ENCODE results near the gene DDR1.
A peak's percentile ranks its signal among the peaks of the same experiment; 100 is the strongest.
"Not testable (repeated sequence)": the region's sequence is repeated elsewhere in the genome, so short reads cannot be mapped to it uniquely, and the experiment has no call there.

The DDR1 gene

DNA sequence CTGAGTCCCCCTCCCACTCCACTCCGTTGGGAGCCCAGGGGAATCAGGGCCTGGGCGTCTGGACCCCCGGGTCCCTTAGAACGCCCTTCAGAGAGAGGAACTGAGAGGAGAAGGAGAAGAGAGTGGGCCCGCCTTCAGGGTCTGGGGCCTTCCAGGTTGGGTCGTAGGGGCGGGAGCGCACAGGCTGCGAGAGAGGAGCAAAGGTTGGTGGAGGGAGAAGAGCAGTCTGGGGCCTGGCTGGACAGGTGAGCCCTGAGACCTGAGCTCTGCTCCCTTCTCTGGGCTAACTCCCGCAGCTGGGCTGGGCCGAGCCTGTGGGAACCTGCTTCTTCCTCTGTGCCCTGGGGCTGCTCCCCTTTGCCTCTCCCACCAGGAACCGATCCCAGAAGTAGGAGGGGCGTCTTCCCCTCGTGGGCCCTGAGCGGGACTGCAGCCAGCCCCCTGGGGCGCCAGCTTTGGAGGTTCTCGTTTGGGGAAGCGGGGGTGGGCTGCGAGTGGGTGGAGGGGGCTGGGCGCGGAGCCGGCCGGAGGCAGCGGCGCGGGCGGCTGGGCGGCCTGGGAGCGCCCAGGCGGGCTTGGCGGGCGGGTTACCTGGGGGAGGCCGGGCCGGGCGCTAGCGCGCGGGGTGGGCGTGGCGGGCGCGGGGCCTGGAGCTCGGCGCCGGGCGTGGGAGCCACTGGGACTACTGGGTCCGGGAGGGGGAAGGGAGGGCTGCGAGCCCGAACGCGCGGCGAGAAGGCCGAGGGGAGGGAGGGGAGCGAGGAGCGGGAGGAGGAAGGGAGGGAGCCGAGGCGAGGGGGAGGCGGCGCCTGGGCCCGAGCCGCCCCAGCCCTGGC, at the start of gene DDR1:
TSS of gene DDR1 (plus strand) at position 835 of the 836 bp plus-strand sequence. CDS start 4,211 bp downstream, outside the sequence.
- peak; percentile 29 for DNase-seq (ENCODE audit: low read depth)

DNA sequence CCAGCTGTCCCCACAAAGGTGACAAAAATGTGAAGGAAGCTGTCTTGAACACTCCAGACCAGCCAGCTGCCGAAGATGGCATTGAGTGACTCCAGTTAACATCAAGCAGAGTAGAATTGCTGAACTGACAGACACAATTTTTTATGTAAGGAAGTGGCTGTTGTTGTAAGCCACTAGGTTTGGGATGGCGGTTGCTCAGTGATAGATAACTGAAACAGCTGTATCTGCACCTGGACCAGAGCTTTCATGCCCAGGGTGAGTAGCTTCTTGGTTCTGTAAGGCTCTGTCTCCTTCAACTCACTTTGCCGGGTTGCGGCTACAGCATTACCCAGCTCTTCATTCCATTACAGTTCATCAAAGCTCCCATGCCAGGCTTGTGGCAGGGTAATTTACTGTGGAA, 49.7 kb upstream of the DDR1 start:
- no peak for DNase-seq (ENCODE audit: low read depth)

DNA sequence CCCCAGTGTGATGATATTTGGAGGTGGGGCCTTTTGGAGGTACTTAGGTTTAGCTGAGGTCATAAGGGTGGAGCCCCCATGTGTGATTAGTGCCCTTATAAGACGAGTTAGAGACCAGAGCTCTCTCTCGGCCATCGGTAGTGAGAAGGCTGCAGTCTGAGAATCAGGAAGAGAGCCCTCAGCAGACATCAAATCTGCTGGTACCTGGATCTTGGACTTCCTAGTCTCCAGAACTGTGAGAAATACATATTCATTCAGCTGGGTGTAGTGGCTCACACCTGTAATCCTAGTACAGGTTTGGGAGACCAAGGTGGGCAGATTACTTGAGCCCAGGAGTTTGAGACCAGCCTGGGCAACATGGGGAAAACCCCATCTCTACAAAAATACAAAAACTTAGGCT, 48.7 kb upstream of the DDR1 start:
- no peak for DNase-seq (ENCODE audit: low read depth)

DNA sequence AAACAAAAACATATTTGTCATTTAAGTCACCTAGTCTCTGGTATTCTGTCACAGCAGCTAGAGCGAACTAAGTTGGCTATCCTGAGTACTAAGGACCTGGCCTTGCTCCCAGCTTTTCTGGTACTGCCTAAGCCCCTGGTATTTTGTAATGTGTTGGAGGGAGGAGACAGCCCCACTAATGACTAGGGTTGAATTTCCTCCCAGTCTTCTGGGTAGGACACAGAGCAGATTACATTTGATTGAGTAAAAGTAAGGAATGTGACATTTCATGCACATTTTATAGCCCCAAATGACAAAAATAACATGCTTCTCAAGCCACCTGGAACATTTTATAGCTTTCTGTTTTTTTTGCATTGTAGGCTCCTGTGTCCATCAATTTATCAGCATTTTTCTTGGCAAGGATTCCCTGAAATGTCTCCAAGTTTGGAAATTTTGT, 47.9 kb upstream of the DDR1 start:
- no peak for DNase-seq (ENCODE audit: low read depth)

DNA sequence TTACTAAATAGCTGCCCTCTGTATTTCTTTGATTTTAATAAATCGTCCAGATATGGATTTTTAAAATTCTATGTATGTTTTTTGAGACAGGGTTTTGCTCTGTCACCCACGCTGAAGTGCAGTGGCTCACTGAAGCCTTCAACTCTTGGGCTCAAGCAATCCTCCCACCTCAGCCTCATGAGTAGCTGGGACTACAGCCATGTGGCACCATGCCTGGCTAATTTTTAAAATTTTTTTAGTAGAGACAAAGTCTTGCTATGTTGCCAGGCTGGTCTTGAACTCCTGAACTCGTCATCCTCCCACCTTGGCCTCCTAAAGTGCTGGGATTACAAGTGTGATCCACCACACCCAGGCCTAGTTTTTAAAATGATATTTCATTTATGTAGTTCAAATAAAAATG, 47.4 kb upstream of the DDR1 start:
- DNase-seq (ENCODE audit: low read depth): no peak

DNA sequence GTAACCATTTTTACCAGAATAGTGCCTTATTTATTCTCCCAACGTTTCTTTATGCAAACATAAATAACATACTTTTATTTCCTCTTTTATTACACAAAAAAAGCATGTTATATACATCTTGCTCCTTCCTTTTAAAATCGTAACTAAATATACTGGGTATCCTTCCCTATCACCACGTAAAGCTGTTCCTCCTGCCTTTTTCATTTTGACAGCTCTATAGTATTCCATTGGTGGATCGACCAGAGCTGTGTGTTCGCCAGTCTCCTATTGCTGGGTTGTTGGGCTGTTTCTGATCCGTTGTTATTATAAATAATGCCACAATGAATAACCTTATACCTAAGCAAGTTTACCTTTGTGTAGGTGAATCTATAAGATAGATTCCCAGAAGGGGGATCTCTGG, 46.9 kb upstream of the DDR1 start:
- DNase-seq (ENCODE audit: low read depth): no peak

- no peak for DNase-seq (ENCODE audit: low read depth)
These were observed 46.4 kb upstream of the DDR1 start for GRCh38 chr6:30837870-30838269.

DNA sequence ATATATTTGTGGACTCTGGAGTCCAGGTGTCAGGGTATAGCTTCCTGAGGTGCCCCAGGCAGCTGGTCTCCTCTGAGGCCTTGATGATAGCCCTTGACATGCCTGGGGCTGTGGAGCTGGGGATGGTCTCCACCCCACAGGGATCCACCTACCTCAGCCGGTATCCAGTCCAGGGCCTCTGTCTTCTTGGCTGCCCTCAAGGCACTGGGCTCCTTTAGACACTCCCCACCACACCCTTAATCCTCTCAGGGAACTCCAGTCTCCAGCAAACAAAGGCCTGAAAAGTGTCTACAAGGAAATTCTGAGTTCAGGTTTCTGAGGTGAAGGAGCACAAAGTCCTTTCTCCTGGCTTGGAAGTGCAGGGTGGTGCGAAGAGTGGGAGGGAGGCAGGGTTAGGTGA, 44.6 kb upstream of the DDR1 start:
- DNase-seq (ENCODE audit: low read depth): no peak

DNA sequence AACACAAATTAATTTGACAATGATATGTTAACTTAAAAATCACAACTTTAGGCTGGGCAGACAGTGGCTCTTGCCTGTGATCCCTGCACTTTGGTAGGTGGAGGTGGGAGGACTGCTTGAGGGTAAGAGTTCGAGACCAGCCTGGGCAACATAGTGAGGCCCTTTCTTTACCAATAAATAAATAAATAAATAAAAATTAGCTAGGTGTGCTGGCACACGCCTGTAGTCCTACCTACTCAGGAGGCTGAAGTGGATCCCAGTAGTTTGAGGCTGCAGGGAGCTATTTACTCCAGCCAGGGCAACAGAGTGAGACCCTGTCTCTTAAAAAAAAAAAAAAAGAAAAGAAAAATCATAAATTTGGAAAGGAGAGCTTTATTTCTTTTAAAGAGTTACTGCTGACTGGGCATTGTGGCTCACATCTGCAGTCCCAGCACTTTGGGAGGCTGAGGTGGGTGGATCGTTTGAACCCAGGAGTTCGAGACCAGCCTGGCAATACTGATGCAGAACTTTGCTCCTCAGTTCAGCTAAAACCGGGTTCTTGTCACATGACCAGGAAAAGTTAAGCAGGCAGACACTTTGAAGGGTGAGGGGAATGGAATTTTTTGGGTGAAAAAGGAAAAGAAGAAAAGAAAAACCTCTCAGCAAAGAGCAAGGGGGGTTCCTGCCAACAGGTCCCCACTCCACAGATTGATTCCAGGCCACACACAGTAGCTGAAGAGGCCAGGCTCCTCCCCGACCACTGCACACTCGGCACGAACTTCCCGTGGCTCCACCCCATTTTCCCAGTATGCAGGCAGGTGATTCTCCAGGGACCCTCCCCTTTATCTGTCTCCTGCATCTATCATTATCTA, 44.0 kb upstream of the DDR1 start:
- no peak for DNase-seq (ENCODE audit: low read depth)

DNA sequence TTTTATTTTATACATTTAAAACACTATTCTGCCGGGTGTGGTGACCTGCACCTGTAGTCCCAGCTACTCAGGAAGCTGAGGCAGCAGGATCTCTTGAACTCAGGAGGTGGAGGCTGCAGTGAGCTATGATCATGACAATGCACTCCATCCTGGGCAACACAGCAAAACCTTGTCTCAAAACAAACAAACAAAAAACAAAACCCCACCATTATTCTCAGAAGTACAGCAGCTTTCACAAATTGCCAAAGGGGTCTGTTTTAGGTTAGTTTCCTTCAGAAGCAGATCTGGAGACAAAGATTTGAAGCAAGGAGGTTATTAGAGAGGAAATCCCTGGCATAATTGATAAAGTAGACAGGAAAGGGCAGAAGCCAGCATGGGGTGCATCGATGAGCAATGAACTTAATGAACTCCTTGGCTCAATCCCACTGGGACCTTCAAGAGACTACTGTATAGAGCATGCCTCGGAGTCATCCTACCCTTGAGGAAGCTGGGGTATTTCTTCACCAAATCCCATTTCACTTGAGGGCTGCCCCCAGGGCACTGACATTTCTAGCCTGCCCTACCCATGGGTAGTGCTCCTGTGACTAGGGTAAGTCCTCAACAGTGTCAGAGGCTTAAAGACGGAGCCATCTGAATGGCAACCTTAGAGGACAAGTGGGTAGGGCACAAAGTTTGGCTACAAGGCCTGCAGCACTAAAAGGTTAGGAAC, 43.2 kb upstream of the DDR1 start:
- no peak for DNase-seq (ENCODE audit: low read depth)

DNA sequence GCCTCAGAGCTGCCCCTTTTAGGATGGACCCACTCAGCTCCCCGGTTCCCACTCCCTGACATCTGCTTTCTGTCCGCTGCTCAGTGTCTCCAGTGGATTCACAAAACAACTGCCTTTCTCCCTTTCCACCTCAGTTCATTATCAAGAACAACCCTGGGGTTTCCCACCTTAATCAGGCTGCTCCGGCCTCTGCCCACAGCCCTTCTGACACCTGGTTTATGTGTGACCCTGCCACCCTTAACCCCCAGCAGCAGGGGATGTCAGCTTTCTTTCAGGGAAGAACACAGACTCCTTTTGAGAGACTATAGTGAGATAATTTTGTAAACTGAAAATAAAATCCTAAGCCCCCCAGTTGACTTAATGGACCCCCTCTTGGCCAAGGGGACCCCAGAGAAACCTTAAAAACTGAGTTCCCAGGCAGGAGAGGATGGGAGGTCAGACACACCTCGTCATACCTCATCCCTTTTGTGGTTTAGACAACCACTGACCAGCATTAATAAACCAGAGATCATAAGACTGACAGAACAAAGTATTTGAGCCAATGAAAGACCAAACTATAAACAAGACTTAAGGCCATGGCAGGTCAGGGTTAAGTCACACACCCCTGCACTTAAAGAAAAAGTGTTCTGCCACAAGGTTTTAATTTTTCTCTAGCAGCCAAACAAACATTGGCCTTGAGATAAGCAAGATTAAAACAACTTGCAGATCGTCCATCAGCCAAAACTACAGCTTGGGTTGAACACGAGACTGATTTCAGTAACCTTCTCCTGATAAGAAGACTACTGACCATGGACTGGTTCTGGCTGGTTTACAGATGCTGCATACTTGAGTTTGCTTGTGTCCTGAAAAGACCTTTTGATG, 42.4 kb upstream of the DDR1 start:
- no peak for DNase-seq (ENCODE audit: low read depth)

GRCh38 chr6:30842754-30843610, 41.3 kb upstream of the DDR1 start:
- no peak for DNase-seq (ENCODE audit: low read depth)

GRCh38 chr6:30843611-30843998, 40.7 kb upstream of the DDR1 start:
- no peak for DNase-seq (ENCODE audit: low read depth)

GRCh38 chr6:30844118-30844535, 40.2 kb upstream of the DDR1 start:
- DNase-seq (ENCODE audit: low read depth): no peak

GRCh38 chr6:30845183-30845582, 39.1 kb upstream of the DDR1 start:
- DNase-seq (ENCODE audit: low read depth): no peak

GRCh38 chr6:30847421-30847970, 36.8 kb upstream of the DDR1 start:
- no peak for DNase-seq (ENCODE audit: low read depth)

GRCh38 chr6:30847971-30848436, 36.3 kb upstream of the DDR1 start:
- DNase-seq (ENCODE audit: low read depth): no peak

GRCh38 chr6:30849903-30850651, 34.2 kb upstream of the DDR1 start:
- DNase-seq (ENCODE audit: low read depth): no peak

DNA sequence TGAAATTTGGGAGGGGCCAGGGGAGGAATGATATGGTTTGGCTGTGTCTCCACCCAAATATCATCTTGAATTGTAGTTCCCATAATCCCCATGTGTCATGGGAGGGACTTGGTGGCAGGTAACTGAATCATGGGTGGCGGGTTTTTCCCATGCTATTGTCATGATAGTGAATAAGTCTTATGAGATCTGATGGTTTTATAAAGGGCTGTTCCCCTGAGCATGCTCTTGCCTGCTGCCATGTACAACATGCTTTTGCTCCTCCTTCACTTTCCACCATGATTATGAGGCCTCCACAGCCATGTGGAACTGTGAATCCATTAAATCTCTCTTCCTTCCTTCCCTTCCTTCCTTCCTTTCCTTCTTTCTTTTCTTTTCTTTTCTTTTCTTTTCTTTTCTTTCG, 31.9 kb upstream of the DDR1 start:
- not testable (repeated sequence) for DNase-seq (ENCODE audit: low read depth)

Data from activated T-cell treated with anti-CD3 and anti-CD28 coated beads for 1 hour (primary cell).